Stimulated activated memory B cell treated with anti-CD40 and anti-IgM and Interleukin-4, amounts not matched to agents 10 μg/mL and 1 μg/mL and 100 μg/mL, for 72 hours (primary cell): ENCODE results near the gene CDHR3.

Source experiments
- ATAC-seq: fragments of 150-1000 bp; cut with Tn5 transposase; 2 replicates; pipeline ENCODE4 v1.10.0; 2021
- H3K27ac Mint-ChIP-seq: one replicate; pipeline ENCODE4 v1.8.0; 2022; ENCODE audit warnings: mild to moderate bottlenecking, mixed read lengths
- H3K27me3 Mint-ChIP-seq: one replicate; pipeline ENCODE4 v1.8.0; 2022; ENCODE audit warnings: mixed read lengths
- H3K36me3 Mint-ChIP-seq: one replicate; pipeline ENCODE4 v1.8.0; 2022; ENCODE audit warnings: mixed read lengths
- H3K4me1 Mint-ChIP-seq: one replicate; pipeline ENCODE4 v1.8.0; 2022; ENCODE audit warnings: mixed read lengths
- H3K4me3 Mint-ChIP-seq: one replicate; pipeline ENCODE4 v1.8.0; 2022; ENCODE audit warnings: mild to moderate bottlenecking, moderate library complexity, mixed read lengths
- H3K9me3 Mint-ChIP-seq: one replicate; pipeline ENCODE4 v1.8.0; 2022; ENCODE audit warnings: mixed read lengths

Gene CDHR3

GRCh38 chr7:106021151-106022067, 58.3 kb downstream of the CDHR3 start:
- Mint-ChIP-seq H3K4me3 (no peak overlapping the region), H3K36me3 (no peaks in the 10 kb centered on the region), H3K27me3 (peaks cover 4% of the 10 kb centered on the region), H3K9me3 (no peaks in the 10 kb centered on the region), H3K27ac (no peak overlapping the region), H3K4me1 (peaks cover 35% of the 10 kb centered on the region)
- ATAC-seq, result no peak

- Mint-ChIP-seq H3K27ac (peak overlapping the region; percentile 49), H3K4me3 (no peak overlapping the region), H3K9me3 (no peaks in the 10 kb centered on the region), H3K4me1 (peaks cover 32% of the 10 kb centered on the region), H3K36me3 (no peaks in the 10 kb centered on the region), H3K27me3 (peaks cover 8% of the 10 kb centered on the region)
- ATAC-seq, result peak; percentile 77
Observed at GRCh38 chr7:106022193-106022821, 59.2 kb downstream of the CDHR3 start.

- H3K4me1 Mint-ChIP-seq, result peaks cover 37% of the 10 kb centered on the region
- peak overlapping the region; percentile 8 for H3K4me3 Mint-ChIP-seq
- peaks cover 21% of the 10 kb centered on the region for H3K27me3 Mint-ChIP-seq
- ATAC-seq, result peak; percentile 74
- H3K36me3 Mint-ChIP-seq, result no peaks in the 10 kb centered on the region
- peak overlapping the region; percentile 49 for H3K27ac Mint-ChIP-seq
- H3K9me3 Mint-ChIP-seq, result no peaks in the 10 kb centered on the region
Observed at GRCh38 chr7:106023369-106024322, 60.6 kb downstream of the CDHR3 start.

- H3K4me3 Mint-ChIP-seq, result no peak overlapping the region
- peaks cover 40% of the 10 kb centered on the region for H3K4me1 Mint-ChIP-seq
- no peaks in the 10 kb centered on the region for H3K9me3 Mint-ChIP-seq
- H3K36me3 Mint-ChIP-seq, result no peaks in the 10 kb centered on the region
- H3K27ac Mint-ChIP-seq, result no peak overlapping the region
- H3K27me3 Mint-ChIP-seq, result peaks cover 28% of the 10 kb centered on the region
- ATAC-seq, result no peak
Observed at GRCh38 chr7:106026101-106026500, 63.0 kb downstream of the CDHR3 start.

GRCh38 chr7:106029451-106029850, 66.4 kb downstream of the CDHR3 start:
- Mint-ChIP-seq H3K4me1 (peaks cover 15% of the 10 kb centered on the region), H3K9me3 (no peaks in the 10 kb centered on the region), H3K27me3 (peaks cover 36% of the 10 kb centered on the region), H3K36me3 (no peaks in the 10 kb centered on the region), H3K27ac (no peak overlapping the region), H3K4me3 (no peak overlapping the region)
- ATAC-seq, result no peak

GRCh38 chr7:106029941-106030340, 66.9 kb downstream of the CDHR3 start:
- ATAC-seq, result no peak
- no peaks in the 10 kb centered on the region for H3K36me3 Mint-ChIP-seq
- H3K27ac Mint-ChIP-seq, result no peak overlapping the region
- H3K4me3 Mint-ChIP-seq, result no peak overlapping the region
- no peaks in the 10 kb centered on the region for H3K9me3 Mint-ChIP-seq
- peaks cover 12% of the 10 kb centered on the region for H3K4me1 Mint-ChIP-seq
- peaks cover 36% of the 10 kb centered on the region for H3K27me3 Mint-ChIP-seq

- no peak for ATAC-seq
- no peak overlapping the region for H3K4me3 Mint-ChIP-seq
- no peaks in the 10 kb centered on the region for H3K36me3 Mint-ChIP-seq
- H3K27me3 Mint-ChIP-seq, result peaks cover 36% of the 10 kb centered on the region
- peaks cover 12% of the 10 kb centered on the region for H3K4me1 Mint-ChIP-seq
- H3K9me3 Mint-ChIP-seq, result no peaks in the 10 kb centered on the region
- no peak overlapping the region for H3K27ac Mint-ChIP-seq
Observed at GRCh38 chr7:106031300-106032035, 68.4 kb downstream of the CDHR3 start.

- ATAC-seq, result no peak
- Mint-ChIP-seq H3K27ac (no peak overlapping the region), H3K4me3 (no peak overlapping the region), H3K4me1 (peaks cover 12% of the 10 kb centered on the region), H3K27me3 (peaks cover 29% of the 10 kb centered on the region), H3K36me3 (no peaks in the 10 kb centered on the region), H3K9me3 (no peaks in the 10 kb centered on the region)
Observed at GRCh38 chr7:106032295-106032694, 69.2 kb downstream of the CDHR3 start.

GRCh38 chr7:106033735-106034134, 70.7 kb downstream of the CDHR3 start:
- Mint-ChIP-seq H3K36me3 (no peaks in the 10 kb centered on the region), H3K4me1 (peaks cover 7% of the 10 kb centered on the region), H3K4me3 (no peak overlapping the region), H3K27ac (no peak overlapping the region), H3K27me3 (peaks cover 14% of the 10 kb centered on the region), H3K9me3 (no peaks in the 10 kb centered on the region)
- ATAC-seq, result no peak

- ATAC-seq, result no peak
- H3K27me3 Mint-ChIP-seq, result peaks cover 9% of the 10 kb centered on the region
- peaks cover 7% of the 10 kb centered on the region for H3K4me1 Mint-ChIP-seq
- H3K27ac Mint-ChIP-seq, result no peak overlapping the region
- no peaks in the 10 kb centered on the region for H3K36me3 Mint-ChIP-seq
- no peaks in the 10 kb centered on the region for H3K9me3 Mint-ChIP-seq
- H3K4me3 Mint-ChIP-seq, result no peak overlapping the region
Observed at GRCh38 chr7:106034383-106034782, 71.3 kb downstream of the CDHR3 start.

GRCh38 chr7:106035568-106035967, 72.5 kb downstream of the CDHR3 start:
- H3K4me1 Mint-ChIP-seq, result peaks cover 7% of the 10 kb centered on the region
- ATAC-seq, result no peak
- no peaks in the 10 kb centered on the region for H3K36me3 Mint-ChIP-seq
- H3K9me3 Mint-ChIP-seq, result no peaks in the 10 kb centered on the region
- peaks cover 9% of the 10 kb centered on the region for H3K27me3 Mint-ChIP-seq
- H3K4me3 Mint-ChIP-seq, result no peak overlapping the region
- no peak overlapping the region for H3K27ac Mint-ChIP-seq

GRCh38 chr7:106036004-106036403, 72.9 kb downstream of the CDHR3 start:
- H3K4me1 Mint-ChIP-seq, result peaks cover 8% of the 10 kb centered on the region
- no peaks in the 10 kb centered on the region for H3K9me3 Mint-ChIP-seq
- H3K36me3 Mint-ChIP-seq, result no peaks in the 10 kb centered on the region
- H3K4me3 Mint-ChIP-seq, result no peak overlapping the region
- ATAC-seq, result no peak
- no peak overlapping the region for H3K27ac Mint-ChIP-seq
- peaks cover 9% of the 10 kb centered on the region for H3K27me3 Mint-ChIP-seq

- H3K9me3 Mint-ChIP-seq, result no peaks in the 10 kb centered on the region
- ATAC-seq, result no peak
- H3K4me1 Mint-ChIP-seq, result peaks cover 16% of the 10 kb centered on the region
Observed at GRCh38 chr7:106037489-106038176, 74.6 kb downstream of the CDHR3 start.

GRCh38 chr7:106038289-106038688, 75.2 kb downstream of the CDHR3 start:
- no peaks in the 10 kb centered on the region for H3K9me3 Mint-ChIP-seq
- H3K4me3 Mint-ChIP-seq, result no peak overlapping the region
- H3K4me1 Mint-ChIP-seq, result peaks cover 21% of the 10 kb centered on the region
- no peak for ATAC-seq
- no peaks in the 10 kb centered on the region for H3K36me3 Mint-ChIP-seq
- no peaks in the 10 kb centered on the region for H3K27me3 Mint-ChIP-seq
- H3K27ac Mint-ChIP-seq, result peak overlapping the region; percentile 50

More at GRCh38 chr7:106037489-106038176, 74.6 kb downstream of the CDHR3 start:
- Mint-ChIP-seq H3K27me3 (peaks cover under 1% of the 10 kb centered on the region), H3K27ac (peak overlapping the region; percentile 50), H3K36me3 (no peaks in the 10 kb centered on the region), H3K4me3 (no peak overlapping the region)
